ENCODE data around the gene RAD18. TPM values are rescaled to one million over a fixed set of nuclear protein-coding genes. Genes with fewer than 3 reads are reported as not detected.

Gene RAD18
- total RNA-seq, 4 donors from 2014 or later = 5.3 to 17.6 (median 11.6) TPM

- H3K36me3 ChIP-seq = no peaks in the 10 kb centered on the region
- H3K27ac ChIP-seq = no peak overlapping the region
- no peak for DNase-seq
- H3K27me3 ChIP-seq = no peaks in the 10 kb centered on the region
- intact Hi-C loops (cut with DNase I; ENCODE audit: low total_unique reads) = no loop called here
- no peaks in the 10 kb centered on the region for H3K4me1 ChIP-seq
- no peak for TF ChIP-seq CTCF (IDR thresholded peaks at IDR 0.05)
- TF ChIP-seq POLR2A (IDR thresholded peaks at IDR 0.05) = no peak
- H3K4me3 ChIP-seq = no peak overlapping the region
- no peaks in the 10 kb centered on the region for H3K9me3 ChIP-seq
Observed at GRCh38 chr3:8964436-8965370, 1.4 kb upstream of the RAD18 start.

- no peak for DNase-seq
- no peaks in the 10 kb centered on the region for H3K27me3 ChIP-seq
- H3K36me3 ChIP-seq = no peaks in the 10 kb centered on the region
- no peaks in the 10 kb centered on the region for H3K4me1 ChIP-seq
- H3K27ac ChIP-seq = no peak overlapping the region
- TF ChIP-seq POLR2A (IDR thresholded peaks at IDR 0.05) (no peak), CTCF (IDR thresholded peaks at IDR 0.05) (no peak)
- no peaks in the 10 kb centered on the region for H3K9me3 ChIP-seq
- intact Hi-C loops (cut with DNase I; ENCODE audit: low total_unique reads) = no loop called here
- peak overlapping the region; percentile 60 to 84 for H3K4me3 ChIP-seq
Observed at GRCh38 chr3:8962226-8962861, 928 bp downstream of the RAD18 start.

GRCh38 chr3:8959668-8960067 is 3.6 kb downstream of the RAD18 start:
- H3K9me3 ChIP-seq = no peaks in the 10 kb centered on the region
- no peaks in the 10 kb centered on the region for H3K27me3 ChIP-seq
- H3K4me3 ChIP-seq = no peak overlapping the region
- no peak for DNase-seq
- H3K27ac ChIP-seq = no peak overlapping the region
- H3K4me1 ChIP-seq = no peaks in the 10 kb centered on the region
- intact Hi-C loops (cut with DNase I; ENCODE audit: low total_unique reads) = no loop called here
- no peaks in the 10 kb centered on the region for H3K36me3 ChIP-seq
- TF ChIP-seq CTCF (IDR thresholded peaks at IDR 0.05) (no peak), POLR2A (IDR thresholded peaks at IDR 0.05) (no peak)

GRCh38 chr3:8954938-8955763 is 8.1 kb downstream of the RAD18 start:
- no peak for DNase-seq
- H3K27ac ChIP-seq = no peak overlapping the region
- TF ChIP-seq POLR2A (IDR thresholded peaks at IDR 0.05) (no peak), CTCF (IDR thresholded peaks at IDR 0.05) (no peak)
- H3K36me3 ChIP-seq = no peaks in the 10 kb centered on the region
- no peaks in the 10 kb centered on the region for H3K4me1 ChIP-seq
- H3K4me3 ChIP-seq = no peak overlapping the region
- H3K27me3 ChIP-seq = no peaks in the 10 kb centered on the region
- H3K9me3 ChIP-seq = no peaks in the 10 kb centered on the region
- intact Hi-C loops (cut with DNase I; ENCODE audit: low total_unique reads) = no loop called here
